Fibroblast of skin of left quadriceps (primary cell): ENCODE results near the gene RGS12.
"Not testable (repeated sequence)": the region's sequence is repeated elsewhere in the genome, so short reads cannot be mapped to it uniquely, and the experiment has no call there.

Experiments
- DNase-seq, 2 experiments: peaks; one replicate each; pipeline ENCODE4 v3.0.0-alpha.2; 2013; ENCODE audit warnings: low read depth in 2 of 2

Gene RGS12

GRCh38 chr4:3297066-3297859 is 4.4 kb downstream of the RGS12 start:
- DNase-seq: no peak

GRCh38 chr4:3299122-3299975 is 6.5 kb downstream of the RGS12 start:
- DNase-seq: no peak

- DNase-seq: no peak
Measured at GRCh38 chr4:3299976-3300671, 7.3 kb downstream of the RGS12 start.

- DNase-seq: not testable (repeated sequence)
Measured at GRCh38 chr4:3300882-3301281, 8.1 kb downstream of the RGS12 start.

- no peak for DNase-seq
Measured at GRCh38 chr4:3301450-3302172, 8.8 kb downstream of the RGS12 start.

GRCh38 chr4:3302173-3302785 is 9.5 kb downstream of the RGS12 start:
- DNase-seq: no peak

- DNase-seq: no peak
Measured at GRCh38 chr4:3302786-3303564, 10.2 kb downstream of the RGS12 start.

GRCh38 chr4:3303565-3303824 is 10.7 kb downstream of the RGS12 start:
- no peak for DNase-seq

GRCh38 chr4:3303923-3304710 is 11.3 kb downstream of the RGS12 start:
- DNase-seq: no peak

GRCh38 chr4:3304831-3305609 is 12.2 kb downstream of the RGS12 start:
- no peak for DNase-seq

GRCh38 chr4:3305610-3306371 is 13.0 kb downstream of the RGS12 start:
- no peak for DNase-seq

GRCh38 chr4:3306450-3306849 is 13.6 kb downstream of the RGS12 start:
- DNase-seq: no peak

- no peak for DNase-seq
Measured at GRCh38 chr4:3307060-3307459, 14.2 kb downstream of the RGS12 start.

- no peak for DNase-seq
Measured at GRCh38 chr4:3307486-3307885, 14.7 kb downstream of the RGS12 start.

- no peak for DNase-seq
Measured at GRCh38 chr4:3307891-3308575, 15.2 kb downstream of the RGS12 start.

GRCh38 chr4:3308691-3309090 is 15.9 kb downstream of the RGS12 start:
- DNase-seq: no peak

- no peak for DNase-seq
Measured at GRCh38 chr4:3310301-3311094, 17.7 kb downstream of the RGS12 start.
